B cell (primary cell): ENCODE measurements around the gene CCDC192. TPM values are rescaled to one million over a fixed set of nuclear protein-coding genes. Genes with fewer than 3 reads are reported as not detected.

Source experiments
- ATAC-seq: fragments of 200-7000 bp; cut with Tn5 transposase; one replicate; pipeline ENCODE4 v1.10.0; 2021; ENCODE audit warnings: low read depth, mild to moderate bottlenecking, moderate number of reproducible peaks, moderate library complexity
- CTCF ChIA-PET: fragments of 350-600 bp; sonication (Branson Sonifier 250); formaldehyde crosslinking; loops from one replicate; lab custom pipeline; 2021; ENCODE audit warnings: antibody characterized with exemption, inconsistent platforms; lab: Charles Lee
- POLR2A ChIA-PET: fragments of 350-600 bp; sonication (Branson Sonifier 250); formaldehyde crosslinking; loops from one replicate; lab custom pipeline; 2021; ENCODE audit warnings: antibody characterized with exemption; lab: Charles Lee
- DNase-seq: peaks from one replicate; pipeline ENCODE4 v3.0.0; 2013
- H2AFZ ChIP-seq: 2 replicates; pipeline ENCODE4 v1.6.1; 2012; ENCODE audit warnings: mild to moderate bottlenecking, low read depth, low read length; ENCODE audit not compliant: insufficient read depth, poor library complexity, severe bottlenecking
- H3K27ac ChIP-seq, 2 donors: 1 replicate in 1 of 2; 2 replicates in 1 of 2; pipeline ENCODE4 v1.5.1; 2012 to 2013; ENCODE audit warnings: low read length in 2 of 2, mild to moderate bottlenecking in 2 of 2, moderate library complexity in 1 of 2
- H3K27me3 ChIP-seq, 4 experiments: fragments of 200-600 bp in 1 of 4; sonication (generic) in 1 of 4; replicated peaks in 1 of 4; 1 replicate in 2 of 4; 2 replicates in 2 of 4; pipeline versions ENCODE4 v1.6.1 to v1.7.0; 2013 to 2016; ENCODE audit warnings: low read length in 3 of 4, mild to moderate bottlenecking in 2 of 4, mixed read lengths in 1 of 4, moderate library complexity in 1 of 4; ENCODE audit not compliant: insufficient read depth in 4 of 4, control insufficient read depth in 3 of 4; ENCODE audit errors: control extremely low read depth in 1 of 4
- H3K36me3 ChIP-seq, 2 experiments: replicated peaks in 1 of 2; 1 replicate in 1 of 2; 2 replicates in 1 of 2; pipeline versions ENCODE4 v1.6.1 to v1.7.1; 2013; ENCODE audit warnings: low read length in 1 of 2; ENCODE audit not compliant: insufficient read depth in 2 of 2, control insufficient read depth in 1 of 2; ENCODE audit errors: control extremely low read depth in 1 of 2, extremely low read depth in 1 of 2
- H3K4me1 ChIP-seq, 2 donors: fragments of 200-600 bp in 1 of 2; sonication (generic) in 1 of 2; 1 replicate in 1 of 2; 2 replicates in 1 of 2; pipeline versions ENCODE4 v1.5.1 to v1.6.1; 2013 to 2017; ENCODE audit warnings: low read length in 2 of 2; ENCODE audit not compliant: control insufficient read depth in 2 of 2, insufficient read depth in 2 of 2
- H3K4me2 ChIP-seq: replicated peaks from 2 replicates; pipeline ENCODE3; 2012; ENCODE audit warnings: mild to moderate bottlenecking, low read depth, low read length; ENCODE audit not compliant: poor library complexity, severe bottlenecking
- H3K4me3 ChIP-seq, 5 experiments: fragments of 200-600 bp in 1 of 5; sonication (generic) in 1 of 5; 1 replicate in 3 of 5; 2 replicates in 2 of 5; pipeline versions ENCODE4 v1.5.1 to v1.7.0; 2011 to 2016; ENCODE audit warnings: low read length in 4 of 5, mild to moderate bottlenecking in 4 of 5, low read depth in 2 of 5, control low read depth in 1 of 5, moderate library complexity in 1 of 5; ENCODE audit not compliant: insufficient read depth in 1 of 5; ENCODE audit errors: control extremely low read depth in 1 of 5, extremely low read depth in 1 of 5
- H3K79me2 ChIP-seq: fragments of 200-600 bp; sonication (generic); one replicate; pipeline ENCODE4 v1.6.0; 2016; ENCODE audit warnings: low read length; ENCODE audit not compliant: control insufficient read depth, insufficient read depth
- H3K9ac ChIP-seq: fragments of 200-600 bp; sonication (generic); 2 replicates; pipeline ENCODE4 v1.6.1; 2017; ENCODE audit warnings: mild to moderate bottlenecking, low read length, moderate library complexity
- H3K9me3 ChIP-seq, 3 donors: one replicate each; pipeline versions ENCODE4 v1.6.1 to v1.7.1; 2013; ENCODE audit warnings: low read length in 2 of 3; ENCODE audit not compliant: control insufficient read depth in 2 of 3, insufficient read depth in 1 of 3; ENCODE audit errors: control extremely low read depth in 1 of 3
- H4K20me1 ChIP-seq: 2 replicates; pipeline ENCODE4 v1.6.0; 2012; ENCODE audit warnings: mild to moderate bottlenecking, low read length; ENCODE audit not compliant: insufficient read depth, control insufficient read depth, poor library complexity, severe bottlenecking
- H3K27ac Mint-ChIP-seq: one replicate; pipeline ENCODE4 v1.8.0; 2021; ENCODE audit warnings: mixed read lengths
- H3K27me3 Mint-ChIP-seq: one replicate; pipeline ENCODE4 v1.8.0; 2021; ENCODE audit warnings: mixed read lengths
- H3K4me1 Mint-ChIP-seq: one replicate; pipeline ENCODE4 v1.8.0; 2021; ENCODE audit warnings: mixed read lengths
- H3K4me3 Mint-ChIP-seq: one replicate; pipeline ENCODE4 v1.8.0; 2021; ENCODE audit warnings: mixed read lengths
- H3K9me3 Mint-ChIP-seq: one replicate; pipeline ENCODE4 v1.8.0; 2022; ENCODE audit warnings: mixed read lengths; ENCODE audit not compliant: insufficient read depth
- EZH2 ChIP-seq: IDR thresholded peaks from 2 replicates; pipeline ENCODE4 v1.6.1; 2012; ENCODE audit warnings: borderline replicate concordance, low read depth, mild to moderate bottlenecking, moderate library complexity, low read length; ENCODE audit not compliant: insufficient read depth, poor library complexity, severe bottlenecking
- WGBS: methylation state at CpG from one replicate; pipeline ENCODE4 v1.1.5; 2013; ENCODE audit warnings: missing lambda C conversion rate; ENCODE audit not compliant: insufficient coverage; 5-methylcytosine and 5-hydroxymethylcytosine counted together
- intact Hi-C: fragments of 100-400 bp; cut with micrococcal nuclease; formaldehyde crosslinking; loops from one replicate; pipeline ENCODE4 v1.10.0; 2022
- polyA plus RNA-seq: library from polyadenylated mRNA; depleted of rRNA; stranded (reverse); fragments of >200 nt; gene quantifications from 2 replicates; pipeline ENCODE4 v1.2.3, GENCODE V29; 2012
- total RNA-seq, 2 donors: library from RNA; stranded (reverse); fragments of 120-200 nt in 1 of 2; gene quantifications; 1 replicate in 1 of 2; 2 replicates in 1 of 2; pipeline versions ENCODE4 v1.2.3 to v1.2.4, GENCODE V29; 2013 to 2022
- TF ChIP-seq, protein P1 (sequence below): fragments of 200-600 bp; IDR thresholded peaks from one replicate; pipeline ENCODE4 v1.8.0; 2022; ENCODE audit warnings: antibody characterized with exemption, mild to moderate bottlenecking

Gene CCDC192
- total and polyA plus RNA-seq, 2 donors (not counting 1 experiment from before 2014, with no cell fraction given), result not detected

DNA sequence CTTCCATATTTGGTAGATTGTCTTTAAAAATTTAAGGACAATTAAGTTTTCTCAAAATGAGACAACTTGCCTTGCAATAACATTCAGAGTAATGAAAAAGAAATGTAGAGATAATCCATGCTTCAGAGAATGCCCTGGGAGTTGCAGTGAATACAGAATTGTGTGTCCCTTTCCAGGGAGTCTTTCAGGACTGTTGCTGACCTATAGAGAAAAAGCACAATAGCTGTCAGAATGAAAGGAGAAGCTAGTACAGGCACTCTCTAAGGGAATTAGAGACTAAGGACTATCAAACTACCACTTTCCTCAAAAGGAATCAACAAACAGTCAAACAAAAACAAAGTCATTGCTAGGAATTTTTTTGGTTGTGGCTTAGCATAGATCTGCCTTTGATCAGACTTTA, 93.0 kb downstream of the CCDC192 start:
- no peaks in the 10 kb centered on the region for H3K36me3 ChIP-seq
- Mint-ChIP-seq H3K9me3 (peaks cover 5% of the 10 kb centered on the region), H3K4me1 (no peaks in the 10 kb centered on the region), H3K27ac (no peak overlapping the region), H3K27me3 (peaks cover 3% of the 10 kb centered on the region), H3K4me3 (no peak overlapping the region)
- ChIA-PET POLR2A (no interaction called here), CTCF (no interaction called here)
- no peak overlapping the region for H3K9ac ChIP-seq
- no peak for ATAC-seq
- peaks cover 0 to 3% (median 0%) of the 10 kb centered on the region in 3 donors for H3K9me3 ChIP-seq
- H3K27ac ChIP-seq, result no peak overlapping the region
- intact Hi-C loops, result no loop called here
- no peak overlapping the region for H3K4me2 ChIP-seq
- H3K4me1 ChIP-seq, result no peaks in the 10 kb centered on the region
- no peak overlapping the region for H2AFZ ChIP-seq
- H3K4me3 ChIP-seq, result no peak overlapping the region
- TF ChIP-seq, protein P1, sequence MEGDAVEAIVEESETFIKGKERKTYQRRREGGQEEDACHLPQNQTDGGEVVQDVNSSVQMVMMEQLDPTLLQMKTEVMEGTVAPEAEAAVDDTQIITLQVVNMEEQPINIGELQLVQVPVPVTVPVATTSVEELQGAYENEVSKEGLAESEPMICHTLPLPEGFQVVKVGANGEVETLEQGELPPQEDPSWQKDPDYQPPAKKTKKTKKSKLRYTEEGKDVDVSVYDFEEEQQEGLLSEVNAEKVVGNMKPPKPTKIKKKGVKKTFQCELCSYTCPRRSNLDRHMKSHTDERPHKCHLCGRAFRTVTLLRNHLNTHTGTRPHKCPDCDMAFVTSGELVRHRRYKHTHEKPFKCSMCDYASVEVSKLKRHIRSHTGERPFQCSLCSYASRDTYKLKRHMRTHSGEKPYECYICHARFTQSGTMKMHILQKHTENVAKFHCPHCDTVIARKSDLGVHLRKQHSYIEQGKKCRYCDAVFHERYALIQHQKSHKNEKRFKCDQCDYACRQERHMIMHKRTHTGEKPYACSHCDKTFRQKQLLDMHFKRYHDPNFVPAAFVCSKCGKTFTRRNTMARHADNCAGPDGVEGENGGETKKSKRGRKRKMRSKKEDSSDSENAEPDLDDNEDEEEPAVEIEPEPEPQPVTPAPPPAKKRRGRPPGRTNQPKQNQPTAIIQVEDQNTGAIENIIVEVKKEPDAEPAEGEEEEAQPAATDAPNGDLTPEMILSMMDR, result no peak
- TF ChIP-seq EZH2, result no peak
- H4K20me1 ChIP-seq, result no peaks in the 10 kb centered on the region
- no peaks in the 10 kb centered on the region for H3K79me2 ChIP-seq
- no peak for DNase-seq
- H3K27me3 ChIP-seq, result no peaks in the 10 kb centered on the region

DNA sequence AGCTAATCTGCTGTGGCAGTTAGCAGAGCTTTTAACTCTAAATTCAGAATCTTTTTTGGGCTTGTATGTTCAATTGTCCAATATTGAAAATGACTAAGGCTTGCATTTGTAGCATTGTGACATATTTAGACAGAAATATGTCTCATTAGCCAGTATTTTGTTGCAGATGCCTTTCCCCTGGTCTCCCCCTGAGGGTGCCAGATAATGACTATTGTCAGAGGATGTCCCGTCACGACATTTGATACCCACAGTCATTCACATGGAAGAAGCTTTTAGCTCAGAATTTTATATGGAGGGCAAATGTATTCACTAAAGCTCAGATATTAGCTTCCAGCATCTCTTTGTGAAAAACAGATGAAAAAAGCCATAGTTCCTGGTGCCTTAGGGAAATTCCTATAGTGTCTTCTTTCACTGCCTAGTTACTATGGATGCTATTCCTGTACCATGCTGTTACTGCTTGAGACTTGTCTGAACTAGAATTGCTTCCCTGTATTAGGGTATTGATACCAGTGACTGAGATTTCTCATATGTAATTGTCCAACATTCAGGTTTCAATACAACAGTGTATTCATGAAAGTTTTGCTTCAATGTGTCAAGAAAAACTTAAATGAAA, 96.2 kb downstream of the CCDC192 start:
- no peaks in the 10 kb centered on the region for H3K79me2 ChIP-seq
- H3K27ac Mint-ChIP-seq, result no peak overlapping the region
- H3K9ac ChIP-seq, result no peak overlapping the region
- no peaks in the 10 kb centered on the region for H3K4me1 Mint-ChIP-seq
- intact Hi-C loops, result no loop called here
- no peak overlapping the region for H3K4me2 ChIP-seq
- H3K9me3 ChIP-seq, result no peaks in the 10 kb centered on the region
- H3K4me3 ChIP-seq, result no peak overlapping the region
- DNase-seq (no peak), ATAC-seq (no peak)
- H3K27me3 Mint-ChIP-seq, result peaks cover 6% of the 10 kb centered on the region
- ChIA-PET CTCF (no interaction called here), POLR2A (no interaction called here)
- H2AFZ ChIP-seq, result no peak overlapping the region
- H3K36me3 ChIP-seq, result no peaks in the 10 kb centered on the region
- no peak overlapping the region for H3K27ac ChIP-seq
- WGBS, result no CpG with 5 or more reads among the region's 2 CpGs
- H3K9me3 Mint-ChIP-seq, result no peaks in the 10 kb centered on the region
- no peak overlapping the region for H3K4me3 Mint-ChIP-seq
- no peak for TF ChIP-seq EZH2
- TF ChIP-seq, protein P1, result no peak
- no peaks in the 10 kb centered on the region for H3K4me1 ChIP-seq
- no peaks in the 10 kb centered on the region for H3K27me3 ChIP-seq
- no peaks in the 10 kb centered on the region for H4K20me1 ChIP-seq
